Measurements from ENCODE around the gene TRIO. TPM values are rescaled to one million over a fixed set of nuclear protein-coding genes. Genes with fewer than 3 reads are reported as not detected.

The TRIO gene
- total and polyA plus RNA-seq, 4 donors = 23.8 to 243 (median 110) TPM

DNA sequence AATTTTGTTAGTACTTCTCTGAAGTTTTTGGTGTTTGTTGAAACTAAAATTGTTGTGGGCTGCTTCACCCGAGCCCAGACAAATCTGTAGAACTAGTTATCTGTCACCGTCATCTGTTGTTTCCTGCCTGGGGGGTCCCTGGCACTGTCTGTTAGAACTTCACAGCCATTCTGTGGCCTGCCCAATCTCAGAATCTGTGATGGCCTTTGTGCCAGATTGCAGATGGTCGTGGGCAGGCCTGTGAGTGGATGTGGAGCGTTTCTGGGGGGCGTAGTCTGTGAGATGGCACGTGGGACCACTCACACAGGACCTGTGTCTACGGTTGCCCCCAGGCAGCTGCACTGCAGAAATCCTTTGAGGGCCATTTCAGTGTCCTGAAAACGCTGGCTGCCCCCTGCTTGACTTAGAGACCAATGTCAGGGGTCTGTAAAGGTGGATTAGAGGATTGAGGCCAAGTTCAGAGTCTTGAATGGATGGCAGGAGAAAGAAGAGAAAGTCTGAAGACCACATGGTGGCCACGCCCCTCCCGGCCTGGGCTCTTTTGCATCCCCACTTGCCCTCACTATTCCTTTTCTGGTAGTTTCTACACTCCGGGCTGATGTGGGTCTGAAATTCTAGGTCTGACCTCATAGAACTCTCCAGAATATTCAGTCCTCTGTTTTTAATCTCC, 38.3 kb downstream of the TRIO start:
- TF ChIP-seq, protein P1, sequence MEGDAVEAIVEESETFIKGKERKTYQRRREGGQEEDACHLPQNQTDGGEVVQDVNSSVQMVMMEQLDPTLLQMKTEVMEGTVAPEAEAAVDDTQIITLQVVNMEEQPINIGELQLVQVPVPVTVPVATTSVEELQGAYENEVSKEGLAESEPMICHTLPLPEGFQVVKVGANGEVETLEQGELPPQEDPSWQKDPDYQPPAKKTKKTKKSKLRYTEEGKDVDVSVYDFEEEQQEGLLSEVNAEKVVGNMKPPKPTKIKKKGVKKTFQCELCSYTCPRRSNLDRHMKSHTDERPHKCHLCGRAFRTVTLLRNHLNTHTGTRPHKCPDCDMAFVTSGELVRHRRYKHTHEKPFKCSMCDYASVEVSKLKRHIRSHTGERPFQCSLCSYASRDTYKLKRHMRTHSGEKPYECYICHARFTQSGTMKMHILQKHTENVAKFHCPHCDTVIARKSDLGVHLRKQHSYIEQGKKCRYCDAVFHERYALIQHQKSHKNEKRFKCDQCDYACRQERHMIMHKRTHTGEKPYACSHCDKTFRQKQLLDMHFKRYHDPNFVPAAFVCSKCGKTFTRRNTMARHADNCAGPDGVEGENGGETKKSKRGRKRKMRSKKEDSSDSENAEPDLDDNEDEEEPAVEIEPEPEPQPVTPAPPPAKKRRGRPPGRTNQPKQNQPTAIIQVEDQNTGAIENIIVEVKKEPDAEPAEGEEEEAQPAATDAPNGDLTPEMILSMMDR (IDR thresholded peaks at IDR 0.05; ENCODE audit: control extremely low read depth, extremely low read depth) = no peak
- Histone ChIP-seq H3K4me1 (ENCODE audit: control insufficient read depth in 5 of 5, insufficient read depth in 5 of 5, low read length in 5 of 5) (peaks cover 0 to 51% (median 15%) of the 10 kb centered on the region in 5 donors), H3K27me3 (ENCODE audit: control insufficient read depth in 3 of 3, insufficient read depth in 3 of 3, low read length in 2 of 3) (no peaks in the 10 kb centered on the region), H3K9ac (ENCODE audit: insufficient read depth in 1 of 2, low read length in 2 of 2) (no peak overlapping the region), H3K9me3 (ENCODE audit: control insufficient read depth in 4 of 4, insufficient read depth in 3 of 4, low read length in 3 of 4) (no peaks in the 10 kb centered on the region), H3K4me3 (no peak overlapping the region), H3K27ac (ENCODE audit: low read depth in 1 of 2, low read length in 1 of 2) (no peak overlapping the region), H3K36me3 (ENCODE audit: control insufficient read depth in 4 of 4, insufficient read depth in 4 of 4, low read length in 4 of 4) (no peaks in the 10 kb centered on the region)
- ATAC-seq (ENCODE audit: insufficient read depth, low FRiP score) (no peak), DNase-seq (no peak)
- 80 to 85% methylated on average over 11 of the region's 11 CpGs for WGBS, 2 donors

GRCh38 chr5:14182761-14183160, 39.6 kb downstream of the TRIO start:
- ATAC-seq (ENCODE audit: insufficient read depth, low FRiP score) (no peak), DNase-seq (no peak)
- Histone ChIP-seq H3K4me1 (ENCODE audit: control insufficient read depth in 5 of 5, insufficient read depth in 5 of 5, low read length in 5 of 5) (peaks cover 0 to 54% (median 15%) of the 10 kb centered on the region in 5 donors), H3K27me3 (ENCODE audit: control insufficient read depth in 3 of 3, insufficient read depth in 3 of 3, low read length in 2 of 3) (no peaks in the 10 kb centered on the region), H3K4me3 (no peak overlapping the region), H3K27ac (ENCODE audit: low read depth in 1 of 2, low read length in 1 of 2) (peak overlapping the region in 1 of 2 donors; percentile 4), H3K36me3 (ENCODE audit: control insufficient read depth in 4 of 4, insufficient read depth in 4 of 4, low read length in 4 of 4) (no peaks in the 10 kb centered on the region), H3K9me3 (ENCODE audit: control insufficient read depth in 4 of 4, insufficient read depth in 3 of 4, low read length in 3 of 4) (no peaks in the 10 kb centered on the region), H3K9ac (ENCODE audit: insufficient read depth in 1 of 2, low read length in 2 of 2) (no peak overlapping the region)
- TF ChIP-seq, protein P1 (IDR thresholded peaks at IDR 0.05; ENCODE audit: control extremely low read depth, extremely low read depth) = no peak
- 87 to 89% methylated on average over 5 of the region's 5 CpGs for WGBS, 2 donors

GRCh38 chr5:14183187-14183939, 40.2 kb downstream of the TRIO start:
- no peaks in the 10 kb centered on the region for H3K36me3 ChIP-seq (ENCODE audit: control insufficient read depth in 4 of 4, insufficient read depth in 4 of 4, low read length in 4 of 4)
- H3K9ac ChIP-seq (ENCODE audit: insufficient read depth in 1 of 2, low read length in 2 of 2) = peak overlapping the region in 1 of 2 donors; percentile 26
- peak overlapping the region in 1 of 2 donors; percentile 4 for H3K27ac ChIP-seq (ENCODE audit: low read depth in 1 of 2, low read length in 1 of 2)
- no peaks in the 10 kb centered on the region for H3K9me3 ChIP-seq (ENCODE audit: control insufficient read depth in 4 of 4, insufficient read depth in 3 of 4, low read length in 3 of 4)
- TF ChIP-seq, protein P1 (IDR thresholded peaks at IDR 0.05; ENCODE audit: control extremely low read depth, extremely low read depth) = no peak
- no peaks in the 10 kb centered on the region for H3K27me3 ChIP-seq (ENCODE audit: control insufficient read depth in 3 of 3, insufficient read depth in 3 of 3, low read length in 2 of 3)
- peaks cover 0 to 54% (median 15%) of the 10 kb centered on the region in 5 donors for H3K4me1 ChIP-seq (ENCODE audit: control insufficient read depth in 5 of 5, insufficient read depth in 5 of 5, low read length in 5 of 5)
- ATAC-seq (ENCODE audit: insufficient read depth, low FRiP score) (no peak), DNase-seq (peak in 2 of 3 donors; percentile 34 to 46)
- WGBS, 2 donors = 55 to 78% methylated on average over 8 of the region's 8 CpGs
- no peak overlapping the region for H3K4me3 ChIP-seq

Measured in lung (tissue), 12 donors.